GM13977 (cell line): ENCODE measurements around the gene PDE3B.
A peak's percentile ranks its signal among the peaks of the same experiment; 100 is the strongest.

ENCODE experiments used
- DNase-seq: peaks from one replicate; pipeline ENCODE4 v3.0.0; 2012; ENCODE audit warnings: low spot score
- in situ Hi-C: fragments of 300-500 bp; cut with MboI; formaldehyde crosslinking; loops from one replicate; pipeline ENCODE4 v1.12.0; 2022; ENCODE audit warnings: low sequenced_read_pairs, low pct_unique_long_range_greater_than_20kb, mixed read lengths, inconsistent platforms; ENCODE audit not compliant: unreplicated experiment
- TF ChIP-seq, protein P1 (sequence below): IDR thresholded peaks from 2 replicates; pipeline ENCODE4 v1.5.1; 2012; ENCODE audit warnings: mild to moderate bottlenecking, control low read depth; ENCODE audit not compliant: insufficient read depth; ENCODE audit errors: extremely low read depth, missing control alignments

The PDE3B gene

GRCh38 chr11:14904745-14905103 is 261.1 kb downstream of the PDE3B start:
- DNase-seq = peak; percentile 71
- in situ Hi-C loops = loop anchor here (10.0 to 25.0 kb wide), 3 partner anchors 117 to 370 kb away; no protein-coding TSS in a partner anchor
- TF ChIP-seq, protein P1, sequence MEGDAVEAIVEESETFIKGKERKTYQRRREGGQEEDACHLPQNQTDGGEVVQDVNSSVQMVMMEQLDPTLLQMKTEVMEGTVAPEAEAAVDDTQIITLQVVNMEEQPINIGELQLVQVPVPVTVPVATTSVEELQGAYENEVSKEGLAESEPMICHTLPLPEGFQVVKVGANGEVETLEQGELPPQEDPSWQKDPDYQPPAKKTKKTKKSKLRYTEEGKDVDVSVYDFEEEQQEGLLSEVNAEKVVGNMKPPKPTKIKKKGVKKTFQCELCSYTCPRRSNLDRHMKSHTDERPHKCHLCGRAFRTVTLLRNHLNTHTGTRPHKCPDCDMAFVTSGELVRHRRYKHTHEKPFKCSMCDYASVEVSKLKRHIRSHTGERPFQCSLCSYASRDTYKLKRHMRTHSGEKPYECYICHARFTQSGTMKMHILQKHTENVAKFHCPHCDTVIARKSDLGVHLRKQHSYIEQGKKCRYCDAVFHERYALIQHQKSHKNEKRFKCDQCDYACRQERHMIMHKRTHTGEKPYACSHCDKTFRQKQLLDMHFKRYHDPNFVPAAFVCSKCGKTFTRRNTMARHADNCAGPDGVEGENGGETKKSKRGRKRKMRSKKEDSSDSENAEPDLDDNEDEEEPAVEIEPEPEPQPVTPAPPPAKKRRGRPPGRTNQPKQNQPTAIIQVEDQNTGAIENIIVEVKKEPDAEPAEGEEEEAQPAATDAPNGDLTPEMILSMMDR = peak; percentile 89

DNA sequence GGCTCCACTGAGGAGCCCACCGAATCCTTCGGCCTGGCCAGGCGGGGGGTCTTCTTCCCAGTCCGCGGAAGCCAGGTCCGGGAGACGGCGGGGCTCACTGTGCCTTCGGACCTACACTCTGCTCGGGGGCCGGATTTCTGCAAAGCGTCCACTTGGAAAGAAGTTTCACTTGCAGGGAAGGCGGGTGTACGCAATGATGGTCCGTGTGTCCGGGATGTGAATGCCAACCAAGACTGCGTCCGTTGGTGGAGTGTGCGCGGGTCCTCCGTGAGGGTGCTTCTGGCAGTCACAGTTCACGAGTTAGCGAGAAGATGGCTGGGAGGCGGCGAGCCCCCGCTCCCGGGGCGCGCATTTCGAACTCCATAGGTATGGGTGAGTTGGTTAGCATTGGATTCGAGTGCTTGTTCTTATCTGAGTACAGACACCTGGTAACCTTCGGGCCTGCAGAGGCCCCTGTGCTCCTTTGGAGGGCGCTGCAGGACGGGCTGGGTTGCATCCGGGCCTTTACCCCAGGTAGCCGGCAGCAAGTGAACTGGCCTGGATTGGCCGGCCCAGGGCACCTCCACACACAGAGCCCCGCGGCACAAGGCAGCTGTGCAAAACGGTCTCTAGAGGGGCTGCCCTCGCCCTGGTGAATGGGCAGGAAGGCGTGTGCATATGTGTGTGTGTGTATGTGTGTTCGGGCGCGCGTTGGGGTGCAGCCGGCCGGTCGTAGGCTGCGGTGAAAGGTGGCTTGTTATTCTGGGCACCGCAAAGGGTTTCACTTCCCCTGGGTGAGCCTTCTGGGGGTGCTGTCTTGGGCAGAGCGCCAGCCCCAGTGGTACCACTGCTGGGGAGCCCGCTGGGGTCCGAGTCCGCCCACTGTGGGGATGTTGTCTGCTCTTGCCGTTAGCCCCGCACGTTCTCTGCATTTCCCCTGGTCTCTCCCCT is 261.8 kb downstream of the PDE3B start:
- in situ Hi-C loops = loop anchor here (10.0 to 25.0 kb wide), 3 partner anchors 118 to 371 kb away; no protein-coding TSS in a partner anchor
- DNase-seq = peak; percentile 74
- TF ChIP-seq, protein P1 = peak; percentile 59

DNA sequence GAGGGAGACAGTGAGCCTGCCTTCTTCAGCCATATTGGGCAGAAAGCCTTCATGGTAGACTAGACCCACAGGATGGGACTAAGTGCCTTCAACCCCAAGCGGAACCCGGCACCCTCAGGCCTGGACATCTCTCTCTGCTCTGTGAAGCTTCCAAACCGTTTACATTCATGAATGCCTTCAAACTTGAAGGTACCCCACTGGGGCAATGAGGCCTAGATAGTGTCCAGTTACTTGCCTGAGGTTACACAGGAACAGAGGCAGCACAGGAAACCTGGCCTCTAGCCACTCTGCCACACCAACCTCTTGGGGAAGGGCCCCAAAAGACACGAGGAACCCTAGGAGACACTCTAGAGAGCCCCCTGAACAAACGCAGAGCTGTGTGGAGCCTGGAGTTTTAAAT is 263.0 kb downstream of the PDE3B start:
- no peak for DNase-seq
- TF ChIP-seq, protein P1 = no peak
- in situ Hi-C loops = loop anchor here (10.0 to 25.0 kb wide), 3 partner anchors 119 to 372 kb away; no protein-coding TSS in a partner anchor

GRCh38 chr11:14906993-14907392 is 263.4 kb downstream of the PDE3B start:
- no peak for DNase-seq
- TF ChIP-seq, protein P1 = no peak
- in situ Hi-C loops = loop anchor here (10.0 to 25.0 kb wide), 3 partner anchors 120 to 372 kb away; no protein-coding TSS in a partner anchor

GRCh38 chr11:14907411-14908213 is 264.0 kb downstream of the PDE3B start:
- peak; percentile 41 for DNase-seq
- TF ChIP-seq, protein P1 = peak; percentile 92
- in situ Hi-C loops = loop anchor here (10.0 to 25.0 kb wide), 3 partner anchors 120 to 373 kb away; no protein-coding TSS in a partner anchor

DNA sequence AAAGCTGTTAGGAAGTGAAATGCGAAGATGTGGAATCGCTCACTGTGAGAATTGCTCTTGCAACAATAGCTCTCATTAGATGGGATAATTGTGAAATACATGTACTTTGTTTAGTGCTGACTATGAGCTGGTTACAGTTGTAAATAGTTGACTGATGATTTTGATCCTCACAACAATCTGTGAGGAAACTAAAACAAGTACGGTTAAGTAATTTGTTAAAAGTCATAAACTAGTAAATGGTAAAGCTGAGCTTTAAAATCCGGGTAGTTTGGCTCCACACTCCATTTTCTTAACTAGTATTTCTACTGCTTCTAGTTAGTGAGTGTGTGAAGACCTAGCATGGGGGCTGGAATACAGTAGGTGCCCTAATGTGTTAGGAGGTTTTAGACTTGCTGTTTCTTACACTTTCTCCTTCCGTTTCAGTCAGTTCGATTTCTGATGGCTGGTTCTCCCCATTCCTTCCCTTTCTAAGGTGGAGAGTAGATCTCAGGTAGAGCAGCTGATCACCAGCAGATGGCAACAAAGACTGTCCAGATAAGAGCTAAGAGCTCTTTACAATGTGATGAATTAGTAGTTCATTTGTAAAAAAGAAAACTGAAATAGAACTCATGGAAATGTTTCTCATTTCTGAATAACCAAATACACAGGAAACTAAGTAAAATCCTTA is 264.7 kb downstream of the PDE3B start:
- TF ChIP-seq, protein P1 = peak; percentile 57
- in situ Hi-C loops = loop anchor here (10.0 to 25.0 kb wide), 3 partner anchors 121 to 374 kb away; no protein-coding TSS in a partner anchor
- DNase-seq = peak; percentile 45
